Nephron (organoid): ENCODE measurements around the gene FBN3.

Experiments
- H3K27ac Mint-ChIP-seq, 3 experiments: 2 replicates each; pipeline ENCODE4 v1.8.0; 2020; ENCODE audit warnings: mixed read lengths in 3 of 3, mild to moderate bottlenecking in 2 of 3, moderate library complexity in 1 of 3
- H3K27me3 Mint-ChIP-seq: 2 replicates; pipeline ENCODE4 v1.8.0; 2021; ENCODE audit warnings: low read depth, mild to moderate bottlenecking, moderate library complexity, mixed read lengths
- H3K36me3 Mint-ChIP-seq: 2 replicates; pipeline ENCODE4 v1.8.0; 2020; ENCODE audit warnings: low read depth, mixed read lengths
- H3K4me1 Mint-ChIP-seq: 2 replicates; pipeline ENCODE4 v1.8.0; 2020; ENCODE audit warnings: mixed read lengths
- H3K4me3 Mint-ChIP-seq, 3 experiments: 2 replicates each; pipeline ENCODE4 v1.8.0; 2020; ENCODE audit warnings: mild to moderate bottlenecking in 3 of 3, mixed read lengths in 3 of 3, moderate library complexity in 2 of 3
- H3K9me3 Mint-ChIP-seq: 2 replicates; pipeline ENCODE4 v1.8.0; 2020; ENCODE audit warnings: mixed read lengths
- CTCF ChIP-seq, 3 experiments: fragments of 200-600 bp; sonication (generic); IDR thresholded peaks; one replicate each; pipeline ENCODE4 v1.5.0; 2021; ENCODE audit warnings: antibody characterized with exemption in 3 of 3; ENCODE audit not compliant: unreplicated experiment in 3 of 3

Gene FBN3

GRCh38 chr19:8146877-8147581 is 2.4 kb downstream of the FBN3 start:
- no peaks in the 10 kb centered on the region for H3K9me3 Mint-ChIP-seq
- TF ChIP-seq CTCF (IDR thresholded peaks at IDR 0.05; ENCODE audit: unreplicated experiment in 3 of 3) = no peak

GRCh38 chr19:8144273-8144995 is 5.0 kb downstream of the FBN3 start:
- Mint-ChIP-seq H3K4me1 (peaks cover 51% of the 10 kb centered on the region), H3K9me3 (no peaks in the 10 kb centered on the region), H3K36me3 (peaks cover 15% of the 10 kb centered on the region), H3K4me3 (peak overlapping the region in 1 of 3 experiments; percentile 33), H3K27me3 (peaks cover 4% of the 10 kb centered on the region), H3K27ac (peak overlapping the region; percentile 78 to 95 (median 88))
- TF ChIP-seq CTCF (IDR thresholded peaks at IDR 0.05; ENCODE audit: unreplicated experiment in 3 of 3) = no peak

More at GRCh38 chr19:8146877-8147581, 2.4 kb downstream of the FBN3 start:
- Mint-ChIP-seq H3K27me3 (peaks cover 4% of the 10 kb centered on the region), H3K27ac (peak overlapping the region; percentile 15 to 55 (median 45)), H3K4me3 (peak overlapping the region; percentile 84 to 90 (median 86)), H3K4me1 (peaks cover 45% of the 10 kb centered on the region), H3K36me3 (peaks cover 4% of the 10 kb centered on the region)

DNA sequence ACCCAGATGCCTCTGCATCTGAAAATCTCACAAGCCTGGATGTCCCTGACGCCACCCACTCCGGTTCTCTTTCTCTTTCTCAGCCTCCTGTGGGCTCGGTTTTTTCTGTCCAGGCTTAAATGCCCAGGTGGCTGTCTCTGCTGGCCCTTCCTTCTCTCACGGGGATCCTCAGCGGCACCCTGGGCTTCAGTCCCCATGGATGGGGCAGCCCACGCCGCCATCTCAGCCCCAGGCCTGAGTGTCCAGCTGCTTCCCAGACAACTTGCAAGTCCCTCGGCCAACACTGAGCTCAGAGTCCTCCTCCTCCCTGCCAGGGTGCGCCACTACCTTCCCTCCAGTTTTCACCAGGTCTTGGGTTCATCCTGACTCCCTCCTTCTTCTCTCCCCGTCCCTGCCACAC is 6.4 kb downstream of the FBN3 start:
- H3K4me1 Mint-ChIP-seq = peaks cover 49% of the 10 kb centered on the region
- H3K27me3 Mint-ChIP-seq = peaks cover 4% of the 10 kb centered on the region
- H3K9me3 Mint-ChIP-seq = no peaks in the 10 kb centered on the region
- peak overlapping the region in 1 of 3 experiments; percentile 42 for H3K4me3 Mint-ChIP-seq
- no peak for TF ChIP-seq CTCF (IDR thresholded peaks at IDR 0.05; ENCODE audit: unreplicated experiment in 3 of 3)
- peaks cover 20% of the 10 kb centered on the region for H3K36me3 Mint-ChIP-seq
- peak overlapping the region; percentile 83 to 95 (median 86) for H3K27ac Mint-ChIP-seq

DNA sequence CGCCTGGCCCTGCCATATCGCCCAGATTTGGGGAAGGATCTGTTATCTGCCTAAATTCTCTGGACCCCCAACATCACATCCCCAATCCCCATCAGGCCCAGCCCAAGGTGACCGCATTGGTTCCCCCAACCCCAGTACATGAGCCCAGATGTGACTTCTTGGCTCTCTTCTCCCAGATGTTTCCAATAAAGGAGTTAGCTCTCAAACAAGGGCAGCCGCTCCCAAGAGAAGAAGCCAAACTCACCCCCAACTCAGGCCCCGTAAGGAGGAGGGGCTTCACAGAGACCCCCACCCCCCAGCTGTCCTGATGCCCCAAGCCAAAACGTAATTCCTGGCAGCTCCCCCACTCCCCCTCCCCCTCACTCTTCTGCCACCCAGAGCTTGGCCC is 6.9 kb downstream of the FBN3 start:
- H3K4me1 Mint-ChIP-seq = peaks cover 44% of the 10 kb centered on the region
- H3K9me3 Mint-ChIP-seq = no peaks in the 10 kb centered on the region
- H3K4me3 Mint-ChIP-seq = peak overlapping the region in 2 of 3 experiments; percentile 42 to 51
- TF ChIP-seq CTCF (IDR thresholded peaks at IDR 0.05; ENCODE audit: unreplicated experiment in 3 of 3) = no peak
- peak overlapping the region; percentile 83 to 95 (median 86) for H3K27ac Mint-ChIP-seq
- H3K27me3 Mint-ChIP-seq = peaks cover 4% of the 10 kb centered on the region
- H3K36me3 Mint-ChIP-seq = peaks cover 24% of the 10 kb centered on the region

- H3K27ac Mint-ChIP-seq = peak overlapping the region; percentile 83 to 95 (median 86)
- peaks cover 4% of the 10 kb centered on the region for H3K27me3 Mint-ChIP-seq
- H3K9me3 Mint-ChIP-seq = no peaks in the 10 kb centered on the region
- peak overlapping the region; percentile 9 to 51 (median 42) for H3K4me3 Mint-ChIP-seq
- no peak for TF ChIP-seq CTCF (IDR thresholded peaks at IDR 0.05; ENCODE audit: unreplicated experiment in 3 of 3)
- H3K36me3 Mint-ChIP-seq = peaks cover 27% of the 10 kb centered on the region
- H3K4me1 Mint-ChIP-seq = peaks cover 44% of the 10 kb centered on the region
These were observed 7.5 kb downstream of the FBN3 start for GRCh38 chr19:8141726-8142512.
